Loucy (cell line): ENCODE measurements around the gene CHST11.

Experiments used
- H2AFZ ChIP-seq: fragments of 200-600 bp; sonication (generic); 2 replicates; pipeline ENCODE4 v1.6.0; 2016; ENCODE audit warnings: antibody characterized with exemption, mild to moderate bottlenecking, low read length, moderate library complexity
- H3F3A ChIP-seq: fragments of 200-600 bp; 2 replicates; pipeline ENCODE4 v1.6.0; 2016; ENCODE audit warnings: antibody characterized with exemption, low read depth, mild to moderate bottlenecking
- H3K27me3 ChIP-seq: fragments of 200-600 bp; sonication (generic); 2 replicates; pipeline ENCODE4 v1.6.1; 2014; ENCODE audit warnings: low read length, mild to moderate bottlenecking; ENCODE audit not compliant: insufficient read depth, poor library complexity, severe bottlenecking
- H3K36me3 ChIP-seq: fragments of 200-600 bp; sonication (generic); 2 replicates; pipeline ENCODE4 v1.6.1; 2016; ENCODE audit warnings: low read length; ENCODE audit not compliant: insufficient read depth
- H3K4me1 ChIP-seq: fragments of 200-600 bp; sonication (generic); 2 replicates; pipeline ENCODE4 v1.5.1; 2014; ENCODE audit warnings: low read length, mild to moderate bottlenecking; ENCODE audit not compliant: insufficient read depth, poor library complexity, severe bottlenecking
- H3K4me2 ChIP-seq: fragments of 200-600 bp; sonication (generic); 2 replicates; pipeline ENCODE4 v1.6.0; 2014; ENCODE audit warnings: antibody characterized with exemption, low read length, low read depth, mild to moderate bottlenecking; ENCODE audit not compliant: poor library complexity, severe bottlenecking
- H3K4me3 ChIP-seq: fragments of 200-600 bp; sonication (generic); 2 replicates; pipeline ENCODE4 v1.5.1; 2014; ENCODE audit warnings: low read length, mild to moderate bottlenecking, mixed read lengths; ENCODE audit not compliant: poor library complexity, severe bottlenecking
- H3K79me2 ChIP-seq: fragments of 200-600 bp; sonication (generic); 2 replicates; pipeline ENCODE4 v1.6.1; 2014; ENCODE audit warnings: low read length; ENCODE audit not compliant: insufficient read depth
- H3K9ac ChIP-seq: fragments of 200-600 bp; sonication (generic); 2 replicates; pipeline ENCODE4 v1.6.0; 2014; ENCODE audit warnings: mild to moderate bottlenecking, low read depth, low read length, moderate library complexity; ENCODE audit not compliant: poor library complexity, severe bottlenecking
- H3K9me2 ChIP-seq: fragments of 200-600 bp; sonication (generic); replicated peaks from 2 replicates; pipeline ENCODE4 v1.6.1; 2016; ENCODE audit warnings: low read depth, low read length, mixed read lengths
- H3K9me3 ChIP-seq: fragments of 200-600 bp; sonication (generic); 2 replicates; pipeline ENCODE4 v1.6.1; 2014; ENCODE audit warnings: mild to moderate bottlenecking, antibody characterized with exemption, low read length, low read depth; ENCODE audit not compliant: insufficient read depth
- H4K20me1 ChIP-seq: fragments of 200-600 bp; sonication (generic); 2 replicates; pipeline ENCODE4 v1.6.0; 2014; ENCODE audit warnings: antibody characterized with exemption, low read length, mild to moderate bottlenecking; ENCODE audit not compliant: insufficient read depth, poor library complexity, severe bottlenecking
- EZH2phosphoT487 ChIP-seq: fragments of 200-600 bp; IDR thresholded peaks from 2 replicates; pipeline ENCODE4 v1.6.1; 2018; ENCODE audit warnings: antibody characterized with exemption, mild to moderate bottlenecking, moderate library complexity, borderline replicate concordance
- TF ChIP-seq, protein P1 (sequence below): fragments of 200-600 bp; sonication (generic); conservative IDR thresholded peaks from 2 replicates; pipeline ENCODE4 v1.5.1; 2014; ENCODE audit warnings: mild to moderate bottlenecking, antibody characterized with exemption, low read length

Gene CHST11

DNA sequence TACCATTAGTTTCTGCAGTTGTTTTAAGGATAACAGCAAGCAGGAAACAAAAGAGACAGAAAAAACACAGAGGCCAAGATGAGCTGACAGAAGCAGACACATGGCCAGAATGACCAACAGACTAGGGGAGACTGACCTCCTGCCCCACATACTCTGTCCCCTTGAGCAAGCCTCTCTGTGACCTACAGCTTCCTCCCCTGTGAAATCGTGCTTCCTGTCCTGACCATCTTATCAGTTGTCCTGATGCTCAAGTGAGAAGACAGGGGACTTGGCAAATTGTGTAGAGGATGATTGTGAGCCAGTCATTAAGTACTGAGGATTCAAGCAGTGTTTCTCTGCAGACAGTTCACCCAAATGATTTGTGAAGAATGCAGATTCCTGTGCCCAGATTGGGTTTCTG is 272.3 kb downstream of the CHST11 start:
- Histone ChIP-seq H3K79me2 (peaks cover 99% of the 10 kb centered on the region), H3K9me2 (no peaks in the 10 kb centered on the region), H3K9me3 (no peaks in the 10 kb centered on the region), H4K20me1 (peaks cover 98% of the 10 kb centered on the region), H3F3A (no peaks in the 10 kb centered on the region), H3K36me3 (peaks cover 84% of the 10 kb centered on the region; the same call in 1 of the 2 replicates), H3K27me3 (no peaks in the 10 kb centered on the region), H3K9ac (no peak overlapping the region), H3K4me1 (peaks cover 14% of the 10 kb centered on the region), H3K4me2 (no peak overlapping the region), H2AFZ (no peak overlapping the region), H3K4me3 (no peak overlapping the region)
- TF ChIP-seq, protein P1, sequence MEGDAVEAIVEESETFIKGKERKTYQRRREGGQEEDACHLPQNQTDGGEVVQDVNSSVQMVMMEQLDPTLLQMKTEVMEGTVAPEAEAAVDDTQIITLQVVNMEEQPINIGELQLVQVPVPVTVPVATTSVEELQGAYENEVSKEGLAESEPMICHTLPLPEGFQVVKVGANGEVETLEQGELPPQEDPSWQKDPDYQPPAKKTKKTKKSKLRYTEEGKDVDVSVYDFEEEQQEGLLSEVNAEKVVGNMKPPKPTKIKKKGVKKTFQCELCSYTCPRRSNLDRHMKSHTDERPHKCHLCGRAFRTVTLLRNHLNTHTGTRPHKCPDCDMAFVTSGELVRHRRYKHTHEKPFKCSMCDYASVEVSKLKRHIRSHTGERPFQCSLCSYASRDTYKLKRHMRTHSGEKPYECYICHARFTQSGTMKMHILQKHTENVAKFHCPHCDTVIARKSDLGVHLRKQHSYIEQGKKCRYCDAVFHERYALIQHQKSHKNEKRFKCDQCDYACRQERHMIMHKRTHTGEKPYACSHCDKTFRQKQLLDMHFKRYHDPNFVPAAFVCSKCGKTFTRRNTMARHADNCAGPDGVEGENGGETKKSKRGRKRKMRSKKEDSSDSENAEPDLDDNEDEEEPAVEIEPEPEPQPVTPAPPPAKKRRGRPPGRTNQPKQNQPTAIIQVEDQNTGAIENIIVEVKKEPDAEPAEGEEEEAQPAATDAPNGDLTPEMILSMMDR, result no peak
- TF ChIP-seq EZH2phosphoT487, result no peak

DNA sequence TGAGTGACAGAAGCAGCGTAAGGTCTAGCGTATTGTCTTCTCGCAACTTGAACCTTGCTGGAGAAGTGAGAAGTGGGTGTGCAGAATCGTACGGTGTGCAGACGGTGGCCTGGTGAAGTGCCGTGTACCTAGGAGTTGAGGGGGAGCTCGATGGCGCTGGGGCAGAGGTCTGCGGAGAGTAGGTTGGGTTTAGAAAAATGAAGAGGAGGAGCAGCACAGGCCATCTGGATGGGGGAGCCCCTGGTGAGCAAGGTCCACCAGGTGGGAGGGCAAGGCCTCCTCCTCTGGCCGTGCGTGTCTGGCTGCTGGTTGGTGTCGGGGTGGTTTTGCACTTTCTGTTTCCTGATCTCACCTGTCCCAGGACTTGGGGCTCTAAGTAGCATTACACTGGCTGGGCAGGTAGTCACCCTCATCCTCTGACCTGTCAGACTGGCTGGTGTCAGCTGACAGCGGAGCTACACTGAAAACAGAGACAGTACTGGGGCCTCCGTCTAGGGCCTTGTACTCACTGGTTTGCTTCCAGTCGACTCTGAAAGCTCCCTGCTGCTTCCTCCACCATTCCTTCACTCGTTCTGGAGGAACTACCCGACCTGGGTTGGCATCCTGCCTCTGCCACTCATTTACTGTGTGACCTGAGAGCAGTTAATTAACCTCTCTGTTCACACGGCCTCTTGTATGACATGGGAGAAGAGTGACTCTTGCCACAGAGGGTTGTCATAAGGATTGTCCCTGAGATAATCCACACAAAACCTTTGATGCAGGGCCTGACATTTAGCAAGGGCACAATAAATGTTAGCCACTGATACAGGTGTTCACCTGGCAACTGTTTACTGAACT is 273.1 kb downstream of the CHST11 start:
- H3K4me2 ChIP-seq, result no peak overlapping the region
- H2AFZ ChIP-seq, result no peak overlapping the region
- H3K9ac ChIP-seq, result no peak overlapping the region
- peaks cover 80% of the 10 kb centered on the region; the same call in 1 of the 2 replicates for H3K36me3 ChIP-seq
- H3K4me3 ChIP-seq, result no peak overlapping the region
- peaks cover 17% of the 10 kb centered on the region for H3K4me1 ChIP-seq
- no peaks in the 10 kb centered on the region for H3K9me3 ChIP-seq
- peaks cover 99% of the 10 kb centered on the region for H3K79me2 ChIP-seq
- H3K9me2 ChIP-seq, result no peaks in the 10 kb centered on the region
- peaks cover 98% of the 10 kb centered on the region for H4K20me1 ChIP-seq
- no peaks in the 10 kb centered on the region for H3K27me3 ChIP-seq
- no peaks in the 10 kb centered on the region for H3F3A ChIP-seq
- no peak for TF ChIP-seq EZH2phosphoT487
- TF ChIP-seq, protein P1, result no peak

DNA sequence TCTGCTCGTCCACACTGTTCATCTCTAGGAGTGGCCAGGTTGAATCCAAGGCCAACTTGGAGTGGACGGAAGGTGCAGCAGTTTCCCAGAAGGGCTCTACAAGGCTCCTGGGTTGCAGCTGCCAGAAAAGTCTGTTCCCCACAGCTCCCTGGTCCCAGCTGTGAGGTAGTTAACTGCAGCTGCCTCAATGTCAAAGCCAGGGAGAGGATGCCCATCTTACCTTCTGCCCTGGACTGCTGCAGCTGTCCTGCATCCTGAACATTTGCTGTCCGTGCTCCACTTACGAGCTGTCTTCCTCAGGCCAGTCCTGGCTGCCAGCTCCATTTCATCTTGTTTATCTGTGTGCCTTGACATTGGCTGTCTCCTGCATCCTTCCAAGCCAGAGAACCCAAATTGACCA is 274.0 kb downstream of the CHST11 start:
- H3K4me3 ChIP-seq, result no peak overlapping the region

More for the DNA sequence above, 274.0 kb downstream of the CHST11 start:
- Histone ChIP-seq H3K36me3 (peaks cover 71% of the 10 kb centered on the region; the same call in 1 of the 2 replicates), H3K79me2 (peaks cover 99% of the 10 kb centered on the region), H3K4me2 (no peak overlapping the region), H3K9me2 (no peaks in the 10 kb centered on the region), H3K9ac (no peak overlapping the region), H4K20me1 (peaks cover 98% of the 10 kb centered on the region), H3K9me3 (no peaks in the 10 kb centered on the region), H3F3A (no peaks in the 10 kb centered on the region), H3K4me1 (peaks cover 17% of the 10 kb centered on the region), H2AFZ (no peak overlapping the region), H3K27me3 (no peaks in the 10 kb centered on the region)
- TF ChIP-seq, protein P1, result no peak
- TF ChIP-seq EZH2phosphoT487, result no peak
